IPS DF 6.9 (cell line): ENCODE data around the gene EMC8.

Experiments used
- DNase-seq: peaks from one replicate; pipeline ENCODE4 v3.0.0-alpha.2; 2013; ENCODE audit warnings: low read depth, low spot score
- H3K27ac ChIP-seq: one replicate; pipeline ENCODE4 v1.5.1; 2013; ENCODE audit warnings: low read length, control low read depth
- H3K27me3 ChIP-seq: 2 replicates; pipeline ENCODE4 v1.6.1; 2013; ENCODE audit warnings: mild to moderate bottlenecking, low read length; ENCODE audit not compliant: control insufficient read depth, insufficient read depth
- H3K36me3 ChIP-seq: 2 replicates; pipeline ENCODE4 v1.6.1; 2013; ENCODE audit warnings: low read length; ENCODE audit not compliant: control insufficient read depth, insufficient read depth
- H3K4me1 ChIP-seq: 2 replicates; pipeline ENCODE4 v1.6.1; 2013; ENCODE audit warnings: low read length; ENCODE audit not compliant: control insufficient read depth, insufficient read depth
- H3K4me3 ChIP-seq: 2 replicates; pipeline ENCODE4 v1.5.1; 2013; ENCODE audit warnings: mild to moderate bottlenecking, low read length
- H3K9me3 ChIP-seq: 2 replicates; pipeline ENCODE4 v1.6.1; 2013; ENCODE audit warnings: low read length, inconsistent platforms; ENCODE audit not compliant: control insufficient read depth, insufficient read depth
- WGBS: extraction: QIAGEN DNeasy Blood & Tissue Kit; methylation state at CpG from one replicate; pipeline ENCODE4 v1.1.7; 2013; ENCODE audit warnings: mixed read lengths, missing lambda C conversion rate; ENCODE audit not compliant: insufficient read length, insufficient coverage; 5-methylcytosine and 5-hydroxymethylcytosine counted together

EMC8 gene

GRCh38 chr16:85803570-85803969, 4.2 kb upstream of the EMC8 start:
- Histone ChIP-seq H3K4me3 (no peak overlapping the region), H3K36me3 (peaks cover 28% of the 10 kb centered on the region), H3K9me3 (no peaks in the 10 kb centered on the region), H3K27me3 (no peaks in the 10 kb centered on the region), H3K4me1 (no peaks in the 10 kb centered on the region), H3K27ac (no peak overlapping the region)
- DNase-seq = no peak
- no CpG with 5 or more reads among the region's 14 CpGs for WGBS

DNA sequence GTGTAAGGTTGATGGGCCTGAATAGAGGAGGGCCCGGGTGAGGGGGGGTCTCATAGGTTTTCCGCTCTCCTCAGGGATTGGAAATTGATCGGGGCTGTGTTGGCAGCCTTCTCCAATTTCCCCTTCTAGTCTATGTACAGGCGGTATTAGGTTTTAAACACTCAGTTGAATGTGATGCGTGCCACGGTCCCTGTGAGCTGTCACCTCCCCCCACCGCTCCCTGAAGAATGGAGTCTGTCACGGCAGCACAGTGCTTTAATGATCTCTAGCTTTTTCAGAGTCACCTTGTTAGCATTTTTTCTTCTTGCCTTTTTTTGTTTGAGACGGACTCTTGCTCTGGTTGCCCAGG, 951 bp upstream of the EMC8 start:
- no peak overlapping the region for H3K27ac ChIP-seq
- peaks cover 26% of the 10 kb centered on the region for H3K36me3 ChIP-seq
- no peaks in the 10 kb centered on the region for H3K4me1 ChIP-seq
- no peak for DNase-seq
- no peaks in the 10 kb centered on the region for H3K9me3 ChIP-seq
- H3K27me3 ChIP-seq = no peaks in the 10 kb centered on the region
- peak overlapping the region; percentile 96; the same call in 1 of the 2 replicates for H3K4me3 ChIP-seq
- WGBS = no CpG with 5 or more reads among the region's 9 CpGs

DNA sequence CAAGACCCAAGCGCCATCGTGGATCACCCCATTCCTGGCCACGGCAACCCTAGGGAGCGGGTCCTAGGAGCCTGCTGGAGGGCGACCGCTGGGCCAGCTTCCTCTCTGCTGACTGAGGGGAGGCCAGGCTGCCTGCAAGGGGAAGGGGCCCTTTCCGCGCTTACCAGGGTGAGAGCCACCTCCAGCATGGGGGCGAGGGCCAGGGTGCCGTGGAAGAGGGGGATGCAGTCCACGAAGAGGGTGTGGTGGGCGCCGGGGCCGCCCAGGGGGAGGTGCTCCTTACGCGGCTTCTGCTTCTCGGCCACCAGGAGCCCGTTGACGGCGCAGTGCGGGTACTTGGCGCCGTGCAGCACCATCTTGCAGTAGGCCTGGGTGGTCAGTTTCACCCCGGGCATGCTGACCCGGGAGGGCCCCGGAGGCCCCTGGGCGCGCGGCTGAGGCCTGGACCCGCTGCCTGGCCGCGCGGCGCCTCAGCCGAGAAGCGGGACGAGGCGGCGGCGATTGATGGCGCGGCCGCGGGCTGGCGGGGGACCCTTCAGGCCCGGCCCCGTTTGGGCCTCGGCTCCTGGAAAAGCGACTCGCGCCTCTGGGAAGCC, 345 bp downstream of the EMC8 start:
- H3K27ac ChIP-seq = no peak overlapping the region
- peaks cover 18% of the 10 kb centered on the region for H3K36me3 ChIP-seq
- no CpG with 5 or more reads among the region's 51 CpGs for WGBS
- H3K4me3 ChIP-seq = peak overlapping the region; percentile 96
- H3K9me3 ChIP-seq = no peaks in the 10 kb centered on the region
- H3K4me1 ChIP-seq = no peaks in the 10 kb centered on the region
- H3K27me3 ChIP-seq = no peaks in the 10 kb centered on the region
- no peak for DNase-seq

GRCh38 chr16:85798283-85798776, 1.0 kb downstream of the EMC8 start:
- WGBS = no CpG with 5 or more reads among the region's 17 CpGs
- H3K27ac ChIP-seq = no peak overlapping the region

DNA sequence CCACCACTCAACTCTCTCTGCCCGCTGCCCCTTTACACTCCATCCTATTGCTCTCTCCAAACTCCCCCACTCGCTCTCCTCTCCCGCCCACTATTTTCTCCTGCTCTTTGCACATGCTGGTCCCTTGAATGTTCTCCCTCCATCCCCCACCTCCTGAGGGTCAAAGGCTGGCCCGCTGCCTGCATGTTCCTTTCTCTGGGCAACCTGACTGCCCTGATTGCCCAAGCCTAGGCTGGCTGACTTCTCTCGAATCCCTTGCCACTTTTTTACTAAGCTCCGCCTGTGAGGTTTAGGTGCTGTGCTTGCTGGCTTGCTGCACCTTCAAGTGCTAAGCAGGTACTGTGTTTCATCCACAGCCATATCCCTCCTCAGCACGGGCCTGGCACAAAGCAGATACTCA, 2.7 kb downstream of the EMC8 start:
- H3K27me3 ChIP-seq = no peaks in the 10 kb centered on the region
- no peak overlapping the region for H3K27ac ChIP-seq
- WGBS = 100% methylated on average over 2 of the region's 7 CpGs
- no peak for DNase-seq
- H3K4me1 ChIP-seq = no peaks in the 10 kb centered on the region
- H3K36me3 ChIP-seq = peaks cover 16% of the 10 kb centered on the region
- no peak overlapping the region for H3K4me3 ChIP-seq
- no peaks in the 10 kb centered on the region for H3K9me3 ChIP-seq

More at GRCh38 chr16:85798283-85798776, 1.0 kb downstream of the EMC8 start:
- Histone ChIP-seq H3K9me3 (no peaks in the 10 kb centered on the region), H3K4me1 (no peaks in the 10 kb centered on the region), H3K36me3 (peaks cover 16% of the 10 kb centered on the region), H3K27me3 (no peaks in the 10 kb centered on the region), H3K4me3 (peak overlapping the region; percentile 96; the same call in 1 of the 2 replicates)
- DNase-seq = no peak

- peaks cover 16% of the 10 kb centered on the region; the same call in 1 of the 2 replicates for H3K36me3 ChIP-seq
- DNase-seq = no peak
- H3K27ac ChIP-seq = no peak overlapping the region
- H3K4me1 ChIP-seq = no peaks in the 10 kb centered on the region
- WGBS = no CpG with 5 or more reads among the region's 6 CpGs
- no peaks in the 10 kb centered on the region for H3K27me3 ChIP-seq
- H3K9me3 ChIP-seq = no peaks in the 10 kb centered on the region
- no peak overlapping the region for H3K4me3 ChIP-seq
Measured at GRCh38 chr16:85796152-85796551, 3.2 kb downstream of the EMC8 start.

DNA sequence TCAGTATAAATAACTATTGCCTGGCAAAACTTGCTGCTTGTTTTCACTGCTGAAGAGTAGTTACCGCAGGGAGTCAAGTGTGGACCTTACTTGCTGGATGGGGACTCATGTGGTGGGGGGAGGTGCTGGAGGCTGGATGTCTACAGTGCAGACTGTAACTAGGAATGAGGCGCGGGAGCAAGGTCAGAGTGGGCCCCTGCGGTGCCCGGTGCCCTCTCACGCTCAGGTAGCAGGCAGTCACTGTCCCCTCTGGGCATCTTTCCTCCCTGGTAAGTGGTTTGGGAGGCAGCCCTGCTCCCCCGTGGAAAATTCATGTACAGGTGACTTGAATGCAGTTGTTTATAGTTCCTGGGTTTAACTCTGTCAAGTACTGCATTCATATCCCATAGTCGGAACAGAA, 4.6 kb downstream of the EMC8 start:
- Histone ChIP-seq H3K36me3 (peaks cover 16% of the 10 kb centered on the region; the same call in 1 of the 2 replicates), H3K27me3 (no peaks in the 10 kb centered on the region), H3K4me3 (no peak overlapping the region), H3K27ac (no peak overlapping the region), H3K9me3 (no peaks in the 10 kb centered on the region), H3K4me1 (no peaks in the 10 kb centered on the region)
- WGBS = no CpG with 5 or more reads among the region's 8 CpGs
- no peak for DNase-seq

DNA sequence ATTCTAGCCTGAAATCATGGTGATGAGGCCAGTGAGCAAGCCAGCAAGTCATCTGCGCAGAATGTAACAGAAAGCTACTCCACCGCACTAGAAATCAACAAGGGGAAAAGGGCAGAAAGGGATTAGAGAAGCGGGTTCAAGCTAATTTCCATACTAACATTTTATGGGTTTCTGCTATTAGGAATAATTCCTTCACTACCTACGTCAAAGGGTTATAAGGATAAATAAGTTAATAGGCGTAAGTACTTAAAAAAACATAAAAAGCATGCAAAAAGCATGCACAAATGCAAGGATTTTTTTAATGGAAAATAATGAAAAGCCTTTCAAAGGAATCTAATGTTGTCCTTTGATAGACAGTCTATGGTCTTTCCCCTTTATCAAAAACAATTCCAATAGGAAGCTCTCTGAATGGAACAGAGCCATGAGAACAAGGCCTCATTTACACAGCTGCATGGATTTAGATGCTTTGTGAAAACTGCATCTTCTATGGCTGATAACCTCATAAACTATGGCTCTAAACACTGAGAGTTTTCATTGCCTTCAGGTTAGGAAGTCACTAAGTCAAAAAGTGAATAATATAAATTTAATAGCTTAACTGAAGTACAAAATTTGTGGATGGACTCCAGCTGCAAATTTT, 5.6 kb downstream of the EMC8 start:
- Histone ChIP-seq H3K4me3 (no peak overlapping the region), H3K36me3 (peaks cover 16% of the 10 kb centered on the region; the same call in 1 of the 2 replicates), H3K27me3 (no peaks in the 10 kb centered on the region), H3K4me1 (no peaks in the 10 kb centered on the region), H3K9me3 (no peaks in the 10 kb centered on the region), H3K27ac (no peak overlapping the region)
- DNase-seq = no peak
- WGBS = no CpG with 5 or more reads among the region's 5 CpGs

- no peak overlapping the region for H3K27ac ChIP-seq
- no peaks in the 10 kb centered on the region for H3K4me1 ChIP-seq
- peaks cover 21% of the 10 kb centered on the region for H3K36me3 ChIP-seq
- H3K9me3 ChIP-seq = no peaks in the 10 kb centered on the region
- no peaks in the 10 kb centered on the region for H3K27me3 ChIP-seq
- WGBS = no CpG with 5 or more reads among the region's 6 CpGs
- no peak overlapping the region for H3K4me3 ChIP-seq
- no peak for DNase-seq
Measured at GRCh38 chr16:85789773-85790172, 9.6 kb downstream of the EMC8 start.

- no CpG with 5 or more reads among the region's 11 CpGs for WGBS
- no peaks in the 10 kb centered on the region for H3K9me3 ChIP-seq
- H3K36me3 ChIP-seq = peaks cover 21% of the 10 kb centered on the region
- no peaks in the 10 kb centered on the region for H3K4me1 ChIP-seq
- no peak for DNase-seq
- no peak overlapping the region for H3K27ac ChIP-seq
- no peaks in the 10 kb centered on the region for H3K27me3 ChIP-seq
- no peak overlapping the region for H3K4me3 ChIP-seq
Measured at GRCh38 chr16:85788819-85789218, 10.5 kb downstream of the EMC8 start.

DNA sequence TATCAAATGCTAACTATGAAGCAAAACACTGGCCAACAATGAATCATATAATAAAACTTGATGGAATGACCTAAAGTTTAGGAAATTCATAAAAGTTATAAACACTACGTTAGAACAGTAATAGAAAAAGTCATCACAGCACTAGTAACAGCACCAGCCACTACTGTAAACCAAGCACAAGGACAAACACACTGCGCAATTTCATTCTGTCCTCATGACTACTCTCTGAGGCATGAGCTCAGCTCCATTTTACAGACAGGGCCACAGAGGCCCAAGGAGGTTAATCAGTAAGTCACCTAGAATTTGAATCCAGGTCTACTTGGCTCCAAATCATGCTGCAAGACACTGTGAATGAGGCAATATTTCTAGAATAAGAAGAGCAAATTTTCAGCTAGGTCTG, 13.4 kb downstream of the EMC8 start:
- H3K27me3 ChIP-seq = no peaks in the 10 kb centered on the region
- H3K4me3 ChIP-seq = no peak overlapping the region
- no peaks in the 10 kb centered on the region for H3K4me1 ChIP-seq
- peaks cover 20% of the 10 kb centered on the region for H3K36me3 ChIP-seq
- DNase-seq = no peak
- no CpG with 5 or more reads among the region's 2 CpGs for WGBS
- H3K9me3 ChIP-seq = no peaks in the 10 kb centered on the region
- no peak overlapping the region for H3K27ac ChIP-seq
